Coronary artery (tissue), 2 donors: Measurements from ENCODE around the gene CAMTA1.

Experiments used
- DNase-seq: peaks from one replicate; pipeline ENCODE4 v3.0.0-alpha.2; 2017; ENCODE audit warnings: low spot score
- H3K27ac ChIP-seq, 2 donors: fragments of 200-600 bp; sonication (generic); one replicate each; pipeline ENCODE4 v1.5.1; 2016 to 2019
- H3K4me3 ChIP-seq: fragments of 200-600 bp; sonication (generic); 2 replicates; pipeline ENCODE4 v1.5.1; 2016; ENCODE audit warnings: mild to moderate bottlenecking, moderate library complexity
- TF ChIP-seq, protein P1 (sequence below): fragments of 200-600 bp; sonication (generic); IDR thresholded peaks from one replicate; pipeline ENCODE4 v1.5.1; 2019; ENCODE audit warnings: antibody characterized with exemption

Gene CAMTA1

DNA sequence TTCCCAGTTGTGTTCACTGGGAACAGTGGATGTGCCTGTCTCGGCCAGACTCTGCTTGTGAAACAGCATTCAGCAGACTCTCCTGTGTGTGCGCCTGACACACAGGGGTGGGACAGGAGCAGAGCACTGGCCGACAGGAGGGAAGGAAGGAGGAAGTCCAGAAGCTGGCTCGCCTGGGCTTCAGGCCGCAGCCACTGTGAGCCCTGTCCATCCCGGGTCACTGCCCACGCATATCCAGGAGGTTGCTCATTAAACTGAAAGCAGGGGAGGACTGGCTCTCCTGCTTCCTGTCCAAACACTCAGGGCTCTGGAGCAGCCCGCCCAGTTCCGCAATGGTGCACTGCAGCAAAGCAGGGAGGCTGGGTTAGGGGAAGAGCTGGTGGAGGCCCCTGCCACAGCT, 767.1 kb downstream of the CAMTA1 start:
- H3K4me3 ChIP-seq = no peak overlapping the region
- H3K27ac ChIP-seq = peak overlapping the region in 1 of 2 donors; percentile 51
- TF ChIP-seq, protein P1, sequence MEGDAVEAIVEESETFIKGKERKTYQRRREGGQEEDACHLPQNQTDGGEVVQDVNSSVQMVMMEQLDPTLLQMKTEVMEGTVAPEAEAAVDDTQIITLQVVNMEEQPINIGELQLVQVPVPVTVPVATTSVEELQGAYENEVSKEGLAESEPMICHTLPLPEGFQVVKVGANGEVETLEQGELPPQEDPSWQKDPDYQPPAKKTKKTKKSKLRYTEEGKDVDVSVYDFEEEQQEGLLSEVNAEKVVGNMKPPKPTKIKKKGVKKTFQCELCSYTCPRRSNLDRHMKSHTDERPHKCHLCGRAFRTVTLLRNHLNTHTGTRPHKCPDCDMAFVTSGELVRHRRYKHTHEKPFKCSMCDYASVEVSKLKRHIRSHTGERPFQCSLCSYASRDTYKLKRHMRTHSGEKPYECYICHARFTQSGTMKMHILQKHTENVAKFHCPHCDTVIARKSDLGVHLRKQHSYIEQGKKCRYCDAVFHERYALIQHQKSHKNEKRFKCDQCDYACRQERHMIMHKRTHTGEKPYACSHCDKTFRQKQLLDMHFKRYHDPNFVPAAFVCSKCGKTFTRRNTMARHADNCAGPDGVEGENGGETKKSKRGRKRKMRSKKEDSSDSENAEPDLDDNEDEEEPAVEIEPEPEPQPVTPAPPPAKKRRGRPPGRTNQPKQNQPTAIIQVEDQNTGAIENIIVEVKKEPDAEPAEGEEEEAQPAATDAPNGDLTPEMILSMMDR = no peak
- no peak for DNase-seq

DNA sequence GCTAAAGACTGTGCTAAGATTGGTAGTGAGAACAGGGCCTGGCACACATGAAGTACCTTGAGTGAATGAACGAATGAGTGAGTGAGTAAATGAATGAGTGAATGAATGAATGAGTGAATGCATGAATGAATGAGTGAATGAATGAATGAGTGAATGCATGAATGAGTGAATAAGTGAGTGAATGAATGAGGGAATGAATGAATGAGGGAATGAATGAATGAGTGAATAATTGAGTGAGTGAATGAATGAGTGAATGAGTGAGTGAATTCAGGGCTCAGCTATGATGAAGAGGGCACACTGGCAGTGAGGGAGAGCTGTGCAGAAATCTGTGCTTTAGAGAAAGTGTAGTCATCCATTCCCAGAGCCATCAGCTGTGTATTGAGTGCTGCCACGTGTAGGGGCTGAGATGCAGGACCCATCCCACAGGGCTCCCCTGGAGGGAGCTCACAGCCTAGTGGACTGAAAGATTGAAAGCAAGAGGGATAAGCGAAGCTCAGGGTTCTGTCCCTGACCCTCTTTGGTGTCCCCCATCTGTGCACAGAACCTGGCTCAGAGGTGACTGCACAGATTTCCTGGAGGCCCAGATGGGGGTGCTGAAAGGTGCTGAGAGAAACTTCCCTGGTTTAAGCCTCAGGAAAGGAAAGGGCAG, 767.9 kb downstream of the CAMTA1 start:
- DNase-seq = no peak
- H3K27ac ChIP-seq = no peak overlapping the region

DNA sequence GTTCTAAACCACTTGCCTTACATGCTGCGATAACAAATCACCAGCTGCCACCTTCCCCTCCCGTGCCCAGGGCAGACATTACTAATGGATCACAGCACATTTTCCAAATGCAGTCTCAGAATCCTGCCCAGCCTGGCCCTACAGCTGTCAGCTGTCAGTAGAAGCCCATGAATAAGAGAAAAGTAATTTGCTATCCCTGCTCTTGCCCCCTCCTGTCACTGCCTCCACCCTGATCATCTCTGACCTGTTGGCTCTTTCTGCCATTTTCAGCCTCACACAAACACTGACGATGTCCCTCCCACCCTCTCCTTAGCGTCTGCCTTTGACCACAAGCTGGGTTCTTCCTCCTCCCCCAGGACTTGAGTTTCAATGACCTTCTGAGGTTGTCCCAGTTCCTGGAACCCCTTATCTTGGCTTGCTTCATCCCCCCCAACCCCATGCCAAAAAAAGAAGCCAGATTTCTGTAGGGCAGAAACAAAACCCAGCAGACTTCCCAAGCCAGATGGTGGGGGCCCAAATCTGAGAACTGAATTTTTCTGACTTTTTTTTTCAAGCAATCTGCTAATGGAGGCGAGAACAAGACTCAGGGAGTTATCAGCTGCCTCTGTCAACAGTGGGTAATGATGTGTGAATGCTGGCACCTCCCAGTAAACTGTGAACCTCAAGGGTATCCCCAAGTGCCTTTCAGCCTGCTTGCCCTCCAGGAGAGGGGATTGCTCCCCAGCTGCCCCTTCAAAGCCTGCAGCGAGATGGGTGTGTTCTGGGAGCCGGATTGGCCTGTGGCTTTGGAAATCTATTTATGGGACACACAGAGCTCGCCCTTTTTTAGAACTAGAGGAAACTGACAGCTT, 769.4 kb downstream of the CAMTA1 start:
- DNase-seq = no peak
- TF ChIP-seq, protein P1 = no peak
- Histone ChIP-seq H3K4me3 (no peak overlapping the region), H3K27ac (no peak overlapping the region)

More for the DNA sequence above, 767.9 kb downstream of the CAMTA1 start:
- TF ChIP-seq, protein P1 = no peak
- H3K4me3 ChIP-seq = no peak overlapping the region

DNA sequence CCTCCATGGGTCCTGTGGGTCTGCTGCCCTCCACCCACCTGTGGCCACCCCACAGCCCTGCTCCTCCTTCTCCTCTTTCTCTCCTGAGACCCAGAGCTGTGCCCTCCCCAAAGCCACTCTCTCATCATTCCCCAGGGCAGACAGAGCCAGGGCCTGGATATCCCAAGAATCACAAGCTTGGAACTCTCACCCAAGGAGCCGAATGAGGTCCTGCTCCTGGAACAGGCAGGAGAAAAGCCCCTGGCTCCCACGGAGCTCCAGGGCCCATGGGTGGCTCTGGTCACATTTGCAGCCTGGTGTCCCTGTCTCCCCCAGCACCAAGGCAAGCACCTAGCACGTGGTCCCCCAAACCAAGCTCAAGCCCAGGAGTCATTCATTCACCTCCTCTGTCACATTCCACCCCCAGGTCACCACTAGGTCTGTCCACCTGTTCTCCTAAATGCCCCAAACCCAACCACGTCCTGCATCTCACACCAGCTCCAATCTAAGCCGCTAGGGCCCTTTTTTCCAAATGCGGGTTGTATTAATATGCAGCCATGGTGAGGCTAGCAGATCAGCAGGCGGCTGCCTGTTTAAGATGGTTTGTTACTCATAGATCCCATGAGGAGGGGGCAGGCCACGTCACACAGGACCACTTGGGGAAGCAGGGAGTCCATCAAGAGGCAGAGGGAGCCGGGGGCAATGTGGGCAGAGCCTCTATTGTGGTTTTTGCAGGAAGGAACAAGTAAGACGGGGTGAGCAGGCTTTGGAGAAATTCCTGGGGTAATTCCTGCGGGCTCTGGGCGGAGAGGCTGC, 770.3 kb downstream of the CAMTA1 start:
- no peak for DNase-seq
- Histone ChIP-seq H3K4me3 (no peak overlapping the region), H3K27ac (no peak overlapping the region)
- TF ChIP-seq, protein P1 = no peak

DNA sequence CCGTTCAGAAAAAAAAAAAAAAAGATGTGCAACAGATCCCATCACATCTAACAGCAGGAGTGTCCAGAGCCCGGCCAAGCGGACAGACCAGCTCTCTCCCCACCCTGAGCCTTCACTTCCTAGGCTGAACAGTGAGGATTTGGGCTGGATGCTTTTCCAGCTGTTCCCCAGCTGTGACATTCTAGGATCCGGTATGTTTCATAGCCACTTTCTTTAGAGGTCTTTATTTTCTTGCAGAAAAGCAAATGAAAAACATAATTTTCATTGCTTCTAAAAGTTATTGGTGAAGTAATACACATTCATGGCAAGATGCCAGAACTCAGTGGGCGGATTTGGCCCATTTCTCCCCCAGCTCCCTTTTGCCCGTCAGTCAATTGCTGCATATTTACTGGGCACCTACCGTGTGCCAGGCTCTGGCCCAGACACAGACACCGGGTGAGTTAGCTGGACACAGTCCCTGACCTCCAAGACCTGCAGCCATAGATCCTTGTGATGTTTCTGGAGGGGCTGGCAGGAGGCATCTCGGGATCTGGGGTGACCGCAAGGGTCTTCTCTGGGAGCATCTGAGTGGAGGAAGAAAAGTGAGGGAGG, 772.1 kb downstream of the CAMTA1 start:
- DNase-seq = no peak
- Histone ChIP-seq H3K27ac (no peak overlapping the region), H3K4me3 (no peak overlapping the region)
- TF ChIP-seq, protein P1 = no peak

DNA sequence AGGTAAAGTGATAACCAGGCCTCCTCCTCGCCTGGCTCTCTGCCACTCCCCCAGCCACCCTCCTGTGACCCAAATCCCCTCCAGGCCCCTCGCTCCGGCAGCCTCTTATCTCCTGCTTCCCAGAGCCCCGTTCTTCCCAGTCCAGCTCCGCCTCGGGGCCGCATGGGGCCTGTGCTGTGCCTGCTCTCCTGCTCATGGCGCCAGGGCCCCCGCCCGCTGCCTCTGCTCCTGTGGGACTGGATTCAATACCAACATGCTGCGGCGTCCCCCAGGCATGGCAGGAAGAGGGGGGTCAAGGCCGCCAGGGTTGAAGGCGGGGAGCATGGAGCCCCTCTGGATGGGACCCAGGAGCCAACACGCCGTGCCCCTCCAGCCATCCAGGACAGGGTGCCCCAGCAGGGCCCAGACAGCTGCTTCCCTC, 772.8 kb downstream of the CAMTA1 start:
- Histone ChIP-seq H3K4me3 (no peak overlapping the region), H3K27ac (no peak overlapping the region)
- DNase-seq = no peak
- TF ChIP-seq, protein P1 = no peak
